Mesenchymal stem cell (in vitro differentiated cells and primary cell): Measurements from ENCODE around the gene PRR36.

Source experiments
- DNase-seq: peaks from one replicate; pipeline ENCODE4 v3.0.0-alpha.2; 2013
- H2AFZ ChIP-seq: one replicate; pipeline ENCODE4 v1.6.1; 2013; ENCODE audit warnings: low read depth, mild to moderate bottlenecking, control low read depth, inconsistent platforms, low read length, moderate library complexity
- H2AK5ac ChIP-seq: 2 replicates; pipeline ENCODE4 v1.6.1; 2013; ENCODE audit warnings: low read length, moderate library complexity, mild to moderate bottlenecking, inconsistent platforms; ENCODE audit not compliant: severe bottlenecking
- H2BK120ac ChIP-seq: one replicate; pipeline ENCODE4 v1.6.1; 2013; ENCODE audit warnings: low read depth, mild to moderate bottlenecking, inconsistent platforms, low read length, moderate library complexity
- H2BK12ac ChIP-seq, 2 experiments: one replicate each; pipeline ENCODE4 v1.6.1; 2013; ENCODE audit warnings: inconsistent platforms in 2 of 2, low read length in 2 of 2, mild to moderate bottlenecking in 2 of 2, moderate library complexity in 2 of 2, control low read depth in 1 of 2
- H2BK15ac ChIP-seq: one replicate; pipeline ENCODE4 v1.6.1; 2013; ENCODE audit warnings: mild to moderate bottlenecking, low read depth, inconsistent platforms; ENCODE audit not compliant: poor library complexity, severe bottlenecking
- H2BK5ac ChIP-seq: 2 replicates; pipeline ENCODE4 v1.6.1; 2013; ENCODE audit warnings: low read depth, mild to moderate bottlenecking, low read length, control low read depth, inconsistent platforms; ENCODE audit not compliant: poor library complexity, severe bottlenecking
- H3K14ac ChIP-seq, 2 experiments: one replicate each; pipeline ENCODE4 v1.6.1; 2013; ENCODE audit warnings: inconsistent platforms in 2 of 2, low read length in 2 of 2, control low read depth in 1 of 2, mild to moderate bottlenecking in 1 of 2, moderate library complexity in 1 of 2
- H3K18ac ChIP-seq, 2 experiments: one replicate each; pipeline ENCODE4 v1.6.1; 2013; ENCODE audit warnings: inconsistent platforms in 2 of 2, low read length in 2 of 2, control low read depth in 1 of 2, low read depth in 1 of 2, mild to moderate bottlenecking in 1 of 2
- H3K23ac ChIP-seq, 2 experiments: one replicate each; pipeline ENCODE4 v1.6.1; 2013; ENCODE audit warnings: inconsistent platforms in 2 of 2, low read length in 2 of 2, mild to moderate bottlenecking in 2 of 2, moderate library complexity in 2 of 2, control low read depth in 1 of 2
- H3K27ac ChIP-seq: 2 replicates; pipeline ENCODE4 v1.5.1; 2013; ENCODE audit warnings: mild to moderate bottlenecking, moderate library complexity, low read length, control low read depth, inconsistent platforms; ENCODE audit not compliant: poor library complexity, severe bottlenecking
- H3K27me3 ChIP-seq, 2 experiments: 2 replicates each; pipeline versions ENCODE4 v1.6.1 to v1.7.0; 2013; ENCODE audit warnings: low read length in 2 of 2, mild to moderate bottlenecking in 2 of 2, moderate library complexity in 2 of 2, control low read depth in 1 of 2, inconsistent platforms in 1 of 2; ENCODE audit not compliant: control insufficient read depth in 1 of 2, insufficient read depth in 1 of 2
- H3K36me3 ChIP-seq, 2 experiments: 2 replicates each; pipeline versions ENCODE4 v1.6.1 to v1.7.0; 2013; ENCODE audit warnings: low read length in 2 of 2, control low read depth in 1 of 2, inconsistent platforms in 1 of 2, low read depth in 1 of 2, mild to moderate bottlenecking in 1 of 2; ENCODE audit not compliant: insufficient read depth in 2 of 2, control insufficient read depth in 1 of 2
- H3K4ac ChIP-seq, 2 experiments: one replicate each; pipeline ENCODE4 v1.6.1; 2013; ENCODE audit warnings: inconsistent platforms in 2 of 2, low read length in 2 of 2, mild to moderate bottlenecking in 2 of 2, moderate library complexity in 2 of 2, control low read depth in 1 of 2, low read depth in 1 of 2
- H3K4me1 ChIP-seq: 2 replicates; pipeline ENCODE4 v1.6.1; 2013; ENCODE audit warnings: low read depth, low read length, control low read depth; ENCODE audit not compliant: control insufficient read depth, insufficient read depth
- H3K4me2 ChIP-seq: 2 replicates; pipeline ENCODE4 v1.6.1; 2013; ENCODE audit warnings: low read length, mild to moderate bottlenecking, inconsistent platforms; ENCODE audit not compliant: poor library complexity, severe bottlenecking
- H3K4me3 ChIP-seq, 2 experiments: 2 replicates each; pipeline versions ENCODE4 v1.5.1 to v1.7.0; 2013; ENCODE audit warnings: low read length in 2 of 2, mild to moderate bottlenecking in 2 of 2, control low read depth in 1 of 2, low read depth in 1 of 2; ENCODE audit not compliant: insufficient read depth in 1 of 2
- H3K79me1 ChIP-seq: replicated peaks from 2 replicates; pipeline ENCODE4 v1.6.1; 2013; ENCODE audit warnings: mild to moderate bottlenecking, control low read depth, low read length, inconsistent platforms; ENCODE audit not compliant: poor library complexity, severe bottlenecking
- H3K9ac ChIP-seq: 2 replicates; pipeline ENCODE4 v1.7.0; 2013; ENCODE audit warnings: mild to moderate bottlenecking, low read length, moderate library complexity
- H3K9me3 ChIP-seq: 2 replicates; pipeline ENCODE4 v1.7.0; 2013; ENCODE audit warnings: mild to moderate bottlenecking, low read length; ENCODE audit not compliant: control insufficient read depth
- H4K8ac ChIP-seq: one replicate; pipeline ENCODE4 v1.6.1; 2013; ENCODE audit warnings: inconsistent platforms, mild to moderate bottlenecking, low read length, moderate library complexity
- H4K91ac ChIP-seq: one replicate; pipeline ENCODE4 v1.6.1; 2013; ENCODE audit warnings: mild to moderate bottlenecking, low read length, inconsistent platforms
- WGBS: methylation state at CpG from one replicate; pipeline ENCODE4 v1.1.7; 2013; ENCODE audit warnings: mixed read lengths; 5-methylcytosine and 5-hydroxymethylcytosine counted together

The PRR36 gene

GRCh38 chr19:7921967-7922835, 48.0 kb upstream of the PRR36 start:
- H3K14ac ChIP-seq = no peak overlapping the region
- H2BK5ac ChIP-seq = no peak overlapping the region
- no peak overlapping the region for H4K91ac ChIP-seq
- H2BK15ac ChIP-seq = no peak overlapping the region
- H3K9ac ChIP-seq = peak overlapping the region; percentile 84
- 96% methylated on average over 27 of the region's 31 CpGs for WGBS
- no peaks in the 10 kb centered on the region for H3K9me3 ChIP-seq
- H3K4me3 ChIP-seq = peak overlapping the region in 1 of 2 experiments; percentile 83
- no peak overlapping the region for H2AFZ ChIP-seq
- no peak for DNase-seq
- H3K79me1 ChIP-seq = peaks cover 11% of the 10 kb centered on the region
- H3K4me1 ChIP-seq = peaks cover 52% of the 10 kb centered on the region
- no peak overlapping the region for H3K23ac ChIP-seq
- H3K27me3 ChIP-seq = peaks cover under 1 to 12% of the 10 kb centered on the region in 2 experiments
- no peak overlapping the region for H3K4me2 ChIP-seq
- H2AK5ac ChIP-seq = no peak overlapping the region
- H3K18ac ChIP-seq = no peak overlapping the region
- no peak overlapping the region for H2BK12ac ChIP-seq
- H3K27ac ChIP-seq = no peak overlapping the region
- H4K8ac ChIP-seq = no peak overlapping the region
- peaks cover 18 to 40% of the 10 kb centered on the region in 2 experiments for H3K36me3 ChIP-seq
- H3K4ac ChIP-seq = no peak overlapping the region
- H2BK120ac ChIP-seq = no peak overlapping the region

GRCh38 chr19:7921302-7921966, 47.2 kb upstream of the PRR36 start:
- H3K4me2 ChIP-seq = peak overlapping the region; percentile 77
- no peak for DNase-seq
- no peak overlapping the region for H3K23ac ChIP-seq
- peaks cover 9% of the 10 kb centered on the region for H3K79me1 ChIP-seq
- peak overlapping the region in 1 of 2 experiments; percentile 83 for H3K4me3 ChIP-seq
- H3K27me3 ChIP-seq = peaks cover 4 to 16% of the 10 kb centered on the region in 2 experiments
- H2AFZ ChIP-seq = no peak overlapping the region
- H4K8ac ChIP-seq = no peak overlapping the region
- H3K27ac ChIP-seq = no peak overlapping the region
- peak overlapping the region; percentile 84 for H3K9ac ChIP-seq
- no peak overlapping the region for H2BK15ac ChIP-seq
- H2AK5ac ChIP-seq = no peak overlapping the region
- no peak overlapping the region for H2BK12ac ChIP-seq
- H3K4ac ChIP-seq = no peak overlapping the region
- no peak overlapping the region for H2BK120ac ChIP-seq
- no peak overlapping the region for H2BK5ac ChIP-seq
- H3K14ac ChIP-seq = no peak overlapping the region
- H3K18ac ChIP-seq = peak overlapping the region in 1 of 2 experiments; percentile 80
- peaks cover 18 to 34% of the 10 kb centered on the region in 2 experiments for H3K36me3 ChIP-seq
- H4K91ac ChIP-seq = no peak overlapping the region
- 87% methylated on average over 15 of the region's 17 CpGs for WGBS
- no peaks in the 10 kb centered on the region for H3K9me3 ChIP-seq
- peaks cover 50% of the 10 kb centered on the region for H3K4me1 ChIP-seq

- peak; percentile 94 for DNase-seq
- Histone ChIP-seq H3K27ac (peak overlapping the region; percentile 30), H3K36me3 (peaks cover 18 to 34% of the 10 kb centered on the region in 2 experiments), H2AK5ac (no peak overlapping the region), H3K23ac (no peak overlapping the region), H3K9ac (peak overlapping the region; percentile 84), H2BK120ac (no peak overlapping the region), H3K4ac (peak overlapping the region in 1 of 2 experiments; percentile 91), H3K4me2 (peak overlapping the region; percentile 77), H3K4me3 (peak overlapping the region; percentile 81 to 94), H2AFZ (peak overlapping the region; percentile 96), H4K91ac (no peak overlapping the region), H3K27me3 (peaks cover 9 to 20% of the 10 kb centered on the region in 2 experiments), H3K9me3 (no peaks in the 10 kb centered on the region), H3K14ac (peak overlapping the region in 1 of 2 experiments; percentile 79), H4K8ac (no peak overlapping the region), H3K18ac (peak overlapping the region; percentile 26 to 80), H2BK12ac (no peak overlapping the region), H3K4me1 (peaks cover 53% of the 10 kb centered on the region), H2BK15ac (peak overlapping the region; percentile 85), H3K79me1 (peaks cover 9% of the 10 kb centered on the region), H2BK5ac (peak overlapping the region; percentile 54)
- WGBS = 7% methylated on average over 53 of the region's 62 CpGs
Measured at GRCh38 chr19:7920519-7921301, 46.5 kb upstream of the PRR36 start.
